Bronchial epithelial cell (primary cell): ENCODE measurements around the gene MN1. TPM values are rescaled to one million over a fixed set of nuclear protein-coding genes. Genes with fewer than 3 reads are reported as not detected.

Experiments
- DNase-seq: peaks from one replicate; pipeline ENCODE4 v3.0.0-alpha.2; 2010; ENCODE audit warnings: low read depth
- FAIRE-seq: peaks from 2 replicates; lab custom pipeline; 2011; peaks lifted over from hg19 to GRCh38; lab: Jason Lieb, UNC
- H3K27me3 ChIP-seq: 2 replicates; pipeline ENCODE4 v1.5.1; 2011; ENCODE audit warnings: low read length; ENCODE audit not compliant: control insufficient read depth, insufficient read depth
- H3K36me3 ChIP-seq: 2 replicates; pipeline ENCODE4 v1.5.1; 2011; ENCODE audit warnings: low read length; ENCODE audit not compliant: control insufficient read depth, insufficient read depth
- H3K4me3 ChIP-seq: 2 replicates; pipeline ENCODE4 v1.5.1; 2011; ENCODE audit warnings: mild to moderate bottlenecking, low read depth, low read length, control low read depth
- total RNA-seq: library from RNA; depleted of rRNA; stranded (reverse); fragments of >200 nt; gene quantifications from 2 replicates; pipeline ENCODE4 v1.2.1, GENCODE V29; 2014
- TF ChIP-seq, protein P1 (sequence below): IDR thresholded peaks from 2 replicates; pipeline ENCODE4 v1.5.1; 2011; ENCODE audit warnings: mild to moderate bottlenecking, moderate library complexity, low read length, control low read depth, inconsistent platforms; ENCODE audit not compliant: insufficient read depth, severe bottlenecking

The MN1 gene
- total RNA-seq, 1 donor from 2014 or later: 1.3 TPM

DNA sequence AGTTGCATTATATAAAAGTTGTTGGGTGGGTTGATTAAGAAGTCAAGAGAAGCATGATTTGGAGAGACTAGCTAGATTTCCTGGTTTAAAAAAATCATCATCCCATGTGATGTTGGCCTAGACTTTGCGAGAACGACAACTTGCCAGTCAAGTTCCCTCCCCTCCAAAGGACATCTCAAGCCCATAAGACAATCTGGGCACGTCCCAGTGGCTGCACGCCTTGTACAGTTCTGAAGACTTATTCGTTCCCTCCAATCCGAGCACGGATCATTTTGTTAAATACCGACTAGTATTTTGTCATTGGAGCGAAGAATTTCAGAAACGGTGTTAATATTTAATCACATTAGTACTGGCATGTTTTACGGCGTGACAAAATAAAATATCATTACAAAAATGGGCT lies 8.0 kb downstream of the MN1 start:
- Histone ChIP-seq H3K36me3 (peaks cover 7% of the 10 kb centered on the region), H3K27me3 (no peaks in the 10 kb centered on the region), H3K4me3 (no peak overlapping the region)
- FAIRE-seq (no peak), DNase-seq (no peak)
- TF ChIP-seq, protein P1, sequence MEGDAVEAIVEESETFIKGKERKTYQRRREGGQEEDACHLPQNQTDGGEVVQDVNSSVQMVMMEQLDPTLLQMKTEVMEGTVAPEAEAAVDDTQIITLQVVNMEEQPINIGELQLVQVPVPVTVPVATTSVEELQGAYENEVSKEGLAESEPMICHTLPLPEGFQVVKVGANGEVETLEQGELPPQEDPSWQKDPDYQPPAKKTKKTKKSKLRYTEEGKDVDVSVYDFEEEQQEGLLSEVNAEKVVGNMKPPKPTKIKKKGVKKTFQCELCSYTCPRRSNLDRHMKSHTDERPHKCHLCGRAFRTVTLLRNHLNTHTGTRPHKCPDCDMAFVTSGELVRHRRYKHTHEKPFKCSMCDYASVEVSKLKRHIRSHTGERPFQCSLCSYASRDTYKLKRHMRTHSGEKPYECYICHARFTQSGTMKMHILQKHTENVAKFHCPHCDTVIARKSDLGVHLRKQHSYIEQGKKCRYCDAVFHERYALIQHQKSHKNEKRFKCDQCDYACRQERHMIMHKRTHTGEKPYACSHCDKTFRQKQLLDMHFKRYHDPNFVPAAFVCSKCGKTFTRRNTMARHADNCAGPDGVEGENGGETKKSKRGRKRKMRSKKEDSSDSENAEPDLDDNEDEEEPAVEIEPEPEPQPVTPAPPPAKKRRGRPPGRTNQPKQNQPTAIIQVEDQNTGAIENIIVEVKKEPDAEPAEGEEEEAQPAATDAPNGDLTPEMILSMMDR: no peak

DNA sequence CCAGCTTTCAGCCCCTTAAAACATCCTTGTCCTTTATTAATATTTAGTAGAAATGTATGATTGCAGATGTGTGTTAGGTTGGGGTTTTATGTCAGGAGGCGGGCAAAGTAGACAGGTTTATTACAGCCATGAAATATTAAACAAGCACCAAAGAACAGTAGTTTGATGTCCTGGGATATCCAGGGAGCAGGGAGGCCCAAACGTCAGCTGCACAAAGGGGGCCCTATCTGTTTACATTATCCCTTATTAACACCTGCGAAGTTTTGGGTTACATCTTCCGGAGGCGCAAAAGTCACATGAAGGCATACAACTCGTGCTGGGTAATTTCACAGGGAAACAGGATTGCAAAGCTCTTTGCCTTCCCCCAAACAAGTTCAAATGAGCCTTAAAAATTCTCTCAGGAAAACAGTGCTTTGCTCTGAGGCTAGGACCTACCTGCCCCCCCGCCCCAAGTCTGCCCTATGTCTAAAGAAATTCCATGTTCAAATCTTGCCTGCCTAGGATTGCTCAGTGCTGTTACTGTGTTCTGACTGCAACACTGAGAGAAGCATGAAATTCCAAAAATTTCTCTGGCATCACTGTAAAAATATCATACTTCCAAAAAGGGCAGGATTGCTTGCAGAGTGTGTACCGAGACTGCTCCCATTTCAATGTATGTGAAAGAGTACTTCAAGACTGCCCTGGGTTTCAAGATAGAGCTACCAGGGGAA lies 8.9 kb downstream of the MN1 start:
- H3K4me3 ChIP-seq: no peak overlapping the region
- FAIRE-seq: no peak
- TF ChIP-seq, protein P1: no peak
- H3K36me3 ChIP-seq: peaks cover 7% of the 10 kb centered on the region
- no peaks in the 10 kb centered on the region for H3K27me3 ChIP-seq
- DNase-seq: no peak

DNA sequence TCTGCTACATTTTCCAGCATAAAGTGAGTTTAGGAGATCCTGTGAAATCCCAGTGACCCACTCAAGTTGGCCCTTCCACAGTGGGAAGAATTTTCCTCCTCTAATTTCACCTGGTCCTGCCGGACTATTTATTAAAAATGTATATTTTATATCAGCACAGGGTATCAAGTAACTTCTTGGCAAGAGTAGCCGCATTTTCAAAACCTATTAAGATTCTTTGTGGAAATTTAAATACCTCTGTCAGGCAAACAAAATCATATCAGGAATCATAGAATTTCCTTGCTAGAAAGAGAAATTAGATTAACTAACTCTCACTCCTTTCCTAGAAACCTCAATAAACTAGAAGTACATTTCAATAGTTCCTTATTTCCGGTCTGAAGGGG lies 9.7 kb downstream of the MN1 start:
- TF ChIP-seq, protein P1: no peak
- FAIRE-seq (no peak), DNase-seq (no peak)
- Histone ChIP-seq H3K27me3 (no peaks in the 10 kb centered on the region), H3K4me3 (no peak overlapping the region), H3K36me3 (peaks cover 6% of the 10 kb centered on the region)

DNA sequence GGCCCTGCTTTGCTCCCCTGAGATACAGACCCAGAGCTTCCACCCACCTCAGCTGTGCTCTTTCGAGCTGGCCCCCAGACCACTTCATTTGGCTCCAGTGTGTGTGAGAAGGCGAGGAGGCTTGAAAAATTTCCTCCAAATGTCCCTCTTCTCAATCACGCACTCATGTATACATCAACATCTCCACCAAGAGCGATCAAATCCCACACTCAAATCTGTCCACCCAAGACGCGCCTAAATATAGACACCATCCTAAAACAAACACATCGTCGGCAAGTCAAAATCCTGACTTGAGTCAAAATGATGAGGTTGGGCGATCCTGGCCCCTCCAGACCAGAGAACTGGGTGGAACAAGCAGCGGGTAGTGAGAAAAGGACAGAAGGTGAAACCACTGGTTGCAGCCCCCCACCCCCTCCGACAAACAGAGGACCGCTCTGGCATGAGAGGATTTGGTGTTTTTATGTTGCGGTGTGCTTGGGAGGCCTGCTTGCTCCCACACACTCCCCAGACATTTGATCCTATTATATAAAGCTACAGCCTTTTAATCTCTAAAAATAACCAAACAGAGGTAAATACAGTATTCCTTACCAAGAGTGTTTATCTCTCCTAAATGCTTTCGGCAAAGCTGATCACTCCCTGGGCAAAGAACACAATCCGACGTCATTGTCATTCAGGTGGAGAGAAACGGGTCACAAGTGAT lies 10.2 kb downstream of the MN1 start:
- Histone ChIP-seq H3K27me3 (no peaks in the 10 kb centered on the region), H3K36me3 (peaks cover 3% of the 10 kb centered on the region), H3K4me3 (no peak overlapping the region)
- DNase-seq (no peak), FAIRE-seq (no peak)
- TF ChIP-seq, protein P1: no peak

DNA sequence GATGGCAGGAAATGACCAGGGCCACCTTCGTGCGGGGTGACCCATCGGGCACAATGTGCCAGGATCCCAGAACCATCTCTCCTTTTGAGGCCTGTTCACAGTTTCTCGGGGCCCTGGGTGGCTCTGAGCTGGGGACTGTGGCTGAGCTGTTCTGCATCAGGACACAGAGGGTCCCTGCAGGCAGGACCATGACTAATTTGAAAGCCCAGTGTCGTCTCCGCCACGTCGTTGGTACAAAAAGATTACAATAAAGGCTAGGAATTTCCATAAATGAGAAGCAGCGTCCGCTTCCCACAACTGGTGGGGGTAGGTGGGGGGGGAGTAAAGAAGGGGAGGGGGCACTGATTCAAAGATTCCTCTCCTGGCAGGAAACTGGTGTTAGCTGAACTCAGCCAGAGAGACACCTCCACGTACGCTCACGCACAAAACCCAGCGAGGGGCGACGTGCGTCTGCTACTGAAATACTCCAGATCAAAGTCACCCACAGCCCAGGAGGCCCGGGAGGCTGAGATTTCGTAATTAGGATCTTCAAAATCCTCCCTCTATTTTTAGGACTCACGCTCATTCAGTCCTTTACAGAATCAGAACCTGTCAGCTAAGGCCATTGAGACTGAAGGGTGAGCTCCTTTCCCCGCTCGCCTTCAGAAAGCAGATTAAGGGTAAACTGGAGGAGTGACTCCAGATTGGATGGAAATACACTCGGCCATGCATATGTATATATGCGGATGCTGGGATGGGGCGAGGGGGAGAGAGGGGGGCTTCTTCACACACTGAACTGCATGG lies 11.0 kb downstream of the MN1 start:
- Histone ChIP-seq H3K36me3 (peaks cover 3% of the 10 kb centered on the region), H3K27me3 (no peaks in the 10 kb centered on the region), H3K4me3 (no peak overlapping the region)
- DNase-seq: no peak
- no peak for FAIRE-seq
- TF ChIP-seq, protein P1: no peak
